GM04503 (cell line): ENCODE data around the gene STK32B.
"Not testable (repeated sequence)": the region's sequence is repeated elsewhere in the genome, so short reads cannot be mapped to it uniquely, and the experiment has no call there.

Experiments used
- DNase-seq: peaks from one replicate; pipeline ENCODE4 v3.0.0-alpha.2; 2012; ENCODE audit warnings: low read depth

Gene STK32B

DNA sequence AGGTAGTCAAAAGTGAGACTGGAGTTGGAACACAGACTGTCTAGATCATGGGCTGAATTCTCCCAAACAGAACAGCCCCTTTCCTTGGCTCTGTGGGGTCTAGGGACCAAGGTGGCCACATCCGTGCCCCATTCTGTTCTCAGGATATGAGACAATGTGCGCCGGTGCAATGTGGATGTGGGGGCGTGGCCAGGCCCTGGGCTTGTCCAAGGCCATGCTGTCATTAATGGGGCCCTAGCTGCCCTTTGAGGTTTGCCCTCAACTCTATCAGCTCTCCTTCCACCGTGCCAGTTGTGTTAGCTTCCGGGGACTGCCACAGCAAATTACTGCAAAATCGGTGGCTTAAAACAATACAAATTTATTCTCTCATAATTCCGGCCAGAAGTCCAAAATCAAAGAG lies 344.5 kb downstream of the STK32B start:
- no peak for DNase-seq

DNA sequence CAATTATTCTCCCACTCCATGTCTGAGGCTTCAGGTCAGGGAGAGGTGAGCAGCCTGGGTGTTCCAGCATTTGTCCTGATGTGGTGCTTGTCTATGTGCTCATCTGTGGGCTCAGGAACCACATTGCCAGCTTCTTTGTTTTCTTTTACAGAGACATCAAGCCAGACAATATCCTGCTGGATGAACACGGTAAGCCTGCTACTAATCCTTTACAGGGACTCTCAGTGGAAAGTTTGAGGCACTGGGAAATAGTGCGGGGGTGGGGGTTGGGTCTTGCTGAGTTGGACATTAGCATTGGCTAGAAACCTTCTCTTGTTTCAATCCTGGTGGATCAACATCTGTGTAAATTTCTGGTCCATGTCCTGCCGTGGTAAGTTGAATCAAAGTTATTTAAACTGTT lies 346.8 kb downstream of the STK32B start:
- no peak for DNase-seq

DNA sequence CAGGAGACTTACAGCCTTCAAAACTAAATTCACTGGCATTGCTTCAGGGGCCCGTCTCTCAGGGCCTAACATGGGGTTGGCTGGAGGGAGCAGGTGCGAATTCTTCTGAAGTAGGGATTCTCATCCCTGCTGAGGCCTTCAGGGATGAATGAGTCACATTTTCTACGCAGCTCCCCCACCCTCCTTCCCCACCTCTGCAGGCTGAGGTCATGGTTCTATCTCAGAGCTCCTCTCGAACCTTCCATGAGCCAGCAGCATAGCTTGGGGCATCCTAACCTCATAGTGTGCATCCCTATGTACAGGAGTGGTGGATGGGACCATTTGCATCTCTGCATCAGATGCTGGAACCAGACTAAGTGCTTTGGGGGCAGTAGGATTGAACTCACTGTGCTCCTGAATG lies 347.8 kb downstream of the STK32B start:
- no peak for DNase-seq

DNA sequence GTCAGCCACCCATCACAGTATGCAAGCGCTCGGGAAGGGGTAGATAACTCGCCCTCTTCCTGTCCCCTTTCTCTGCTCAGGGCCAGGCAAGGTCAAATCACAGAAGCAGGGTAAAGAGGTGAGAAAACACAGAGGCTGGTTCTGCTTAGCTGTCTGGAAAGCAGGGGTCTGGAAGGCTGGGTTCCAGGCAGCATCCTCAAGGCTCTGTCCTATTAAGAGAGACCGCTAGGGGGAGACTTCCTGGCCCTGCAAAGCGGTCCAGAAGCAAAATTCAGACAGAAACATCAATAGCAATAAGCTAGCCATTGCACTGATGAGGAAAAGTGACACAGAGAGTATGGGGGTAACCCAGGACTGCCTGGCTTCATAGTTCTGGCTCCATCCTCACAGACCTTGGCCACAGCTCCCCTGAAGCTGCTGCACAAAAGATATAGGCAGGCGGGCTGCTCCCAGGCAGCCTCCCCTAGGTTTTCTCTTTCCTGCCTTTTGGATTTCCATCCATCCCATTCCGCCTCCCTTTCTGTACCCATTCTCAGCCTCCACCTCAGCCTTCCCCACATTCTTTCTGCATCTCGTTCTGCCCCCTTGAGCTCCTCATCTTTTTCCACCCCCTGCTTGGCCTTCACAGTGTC lies 348.6 kb downstream of the STK32B start:
- DNase-seq, result no peak

GRCh38 chr4:5403746-5404497 lies 352.6 kb downstream of the STK32B start:
- no peak for DNase-seq

DNA sequence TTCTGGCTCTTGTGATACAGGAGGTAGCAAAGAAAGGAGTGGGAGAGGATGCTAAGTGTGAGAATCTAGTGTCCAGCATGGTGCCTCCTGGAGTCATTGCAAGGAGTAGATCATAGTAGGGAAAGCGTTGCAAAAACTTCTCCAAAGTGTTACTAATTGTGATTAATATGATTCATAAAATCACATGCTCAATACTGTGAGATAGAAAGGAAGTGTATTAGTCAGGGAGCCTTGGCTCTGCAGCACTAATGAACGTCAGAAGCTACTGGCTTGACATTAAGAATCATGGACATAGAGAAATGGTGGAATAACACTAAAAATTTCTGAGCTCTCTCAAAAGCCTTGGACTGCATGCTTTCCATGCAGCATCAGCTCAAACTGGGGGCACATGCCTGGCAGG lies 358.0 kb downstream of the STK32B start:
- no peak for DNase-seq

GRCh38 chr4:5409972-5410618 lies 358.8 kb downstream of the STK32B start:
- no peak for DNase-seq

- DNase-seq, result no peak
Measured at GRCh38 chr4:5412296-5412695, 361.0 kb downstream of the STK32B start.

DNA sequence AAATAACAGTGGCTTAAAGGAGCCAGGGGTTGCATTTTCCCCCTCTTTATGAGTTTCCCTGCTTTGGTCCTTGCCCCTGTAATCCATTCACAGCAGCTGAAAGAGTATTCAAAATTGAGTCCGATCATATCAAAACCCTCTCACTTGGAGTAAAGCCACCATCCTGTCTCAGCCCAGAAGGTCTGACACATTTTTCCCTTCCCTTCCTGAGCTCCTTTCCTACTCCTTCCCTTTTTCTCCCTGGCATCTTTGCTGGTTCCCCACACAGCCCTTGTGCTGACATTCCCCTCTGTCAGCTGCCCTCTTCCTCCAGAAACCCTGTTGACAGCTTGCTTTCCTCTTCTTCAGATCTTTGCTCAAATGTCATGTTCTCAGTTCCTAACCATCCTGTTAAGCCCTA lies 361.5 kb downstream of the STK32B start:
- no peak for DNase-seq

- no peak for DNase-seq
Measured at GRCh38 chr4:5416637-5417036, 365.4 kb downstream of the STK32B start.

DNA sequence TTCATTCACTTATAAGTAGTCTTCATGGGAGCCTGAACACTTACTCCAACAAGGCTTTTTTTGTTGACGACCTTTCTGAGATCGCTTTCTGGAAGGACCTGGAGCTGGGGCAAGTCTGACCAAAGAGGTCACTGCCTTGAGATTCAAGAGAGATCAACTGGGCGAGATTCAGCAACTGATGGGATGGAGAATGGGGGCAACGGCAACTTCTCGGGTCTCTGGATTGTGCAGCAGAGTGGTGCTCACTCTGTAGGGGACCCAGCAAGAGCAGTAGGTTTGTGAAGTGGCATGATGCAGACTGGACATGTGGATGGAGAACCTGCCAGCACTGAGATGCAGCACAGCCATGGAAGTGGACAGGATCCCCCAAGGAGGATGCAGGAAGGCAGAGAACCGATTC lies 369.0 kb downstream of the STK32B start:
- no peak for DNase-seq

DNA sequence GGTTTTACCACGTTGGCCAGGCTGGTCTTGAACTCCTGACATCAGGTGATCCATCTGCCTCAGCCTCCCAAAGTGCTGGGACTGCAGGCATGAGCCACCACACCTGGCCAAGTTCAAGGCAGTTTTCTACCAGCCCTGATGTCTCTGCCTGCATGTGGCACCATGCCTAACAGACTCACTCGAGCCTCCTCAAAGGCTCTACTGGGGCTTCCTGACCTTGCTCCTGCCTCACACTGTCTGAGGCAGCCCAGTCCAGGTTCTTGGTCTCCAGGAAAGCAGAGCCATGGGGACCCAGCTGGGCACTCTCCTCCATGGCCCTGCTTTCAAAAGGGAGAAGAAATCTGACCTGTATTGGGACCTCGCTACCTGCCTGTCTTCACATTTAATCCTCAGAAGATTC lies 370.1 kb downstream of the STK32B start:
- no peak for DNase-seq

DNA sequence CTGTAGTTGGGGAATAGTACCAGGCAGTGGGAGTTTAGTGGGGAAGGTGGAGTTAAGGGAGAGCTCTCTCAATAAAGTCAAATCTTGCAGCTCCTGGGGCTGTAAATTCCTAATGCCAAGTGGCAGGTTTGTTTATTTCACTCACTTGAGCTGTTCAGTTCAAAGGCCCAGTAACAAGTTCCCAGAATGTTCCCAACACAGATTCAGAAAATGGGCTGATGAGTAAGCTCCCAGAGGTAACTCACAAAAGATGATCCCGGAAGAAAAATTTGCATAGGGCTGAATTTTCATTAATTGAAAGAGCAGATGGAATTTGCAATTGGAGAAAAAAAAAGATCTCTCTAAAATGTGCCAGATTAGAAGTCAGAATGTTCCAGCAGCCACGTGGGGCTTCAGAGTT lies 370.9 kb downstream of the STK32B start:
- DNase-seq, result no peak

GRCh38 chr4:5423670-5424069 lies 372.4 kb downstream of the STK32B start:
- DNase-seq, result no peak

DNA sequence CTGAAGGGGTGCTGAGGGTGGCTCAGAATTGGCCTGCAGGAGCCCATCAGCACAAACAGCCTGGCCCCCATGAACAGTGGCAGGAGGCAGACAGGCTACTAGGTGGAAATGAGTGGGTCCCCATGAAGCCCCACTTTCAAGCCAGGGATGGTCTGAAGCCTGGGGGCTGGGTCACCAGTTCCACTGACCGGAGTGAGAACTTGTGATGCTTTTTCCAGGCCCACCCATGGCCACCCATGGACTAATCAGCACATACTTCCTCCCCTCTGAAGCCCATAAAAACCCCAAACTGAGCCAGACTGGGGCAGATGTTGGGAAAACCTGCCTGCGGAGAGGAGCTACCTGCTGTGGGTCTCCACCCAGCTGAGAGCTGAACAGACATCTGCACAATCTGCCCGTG lies 372.9 kb downstream of the STK32B start:
- DNase-seq, result no peak

GRCh38 chr4:5424901-5425300 lies 373.6 kb downstream of the STK32B start:
- no peak for DNase-seq

GRCh38 chr4:5429747-5430146 lies 378.5 kb downstream of the STK32B start:
- DNase-seq, result no peak

DNA sequence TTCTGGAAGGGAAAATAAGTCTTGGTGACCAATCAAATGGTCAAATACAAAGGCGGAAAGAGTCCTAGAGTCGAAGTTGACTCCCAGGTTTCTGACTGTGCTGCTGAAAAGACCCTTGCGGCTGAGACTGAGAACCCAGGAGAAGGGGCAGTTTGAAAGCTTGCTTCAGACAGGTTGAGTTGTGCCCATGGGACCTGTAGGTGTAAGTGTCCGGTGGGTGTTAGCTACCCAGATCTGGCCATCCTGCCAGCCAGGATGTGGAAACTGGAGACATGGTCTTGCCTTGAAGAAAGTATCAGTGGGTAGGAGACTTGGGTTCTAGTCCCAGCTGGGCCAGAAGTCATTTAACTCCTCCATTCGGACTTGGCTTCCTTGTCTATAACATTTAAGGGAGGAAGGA lies 381.9 kb downstream of the STK32B start:
- no peak for DNase-seq

GRCh38 chr4:5435201-5435600 lies 383.9 kb downstream of the STK32B start:
- DNase-seq, result no peak

GRCh38 chr4:5435823-5436222 lies 384.5 kb downstream of the STK32B start:
- DNase-seq, result no peak

- DNase-seq, result not testable (repeated sequence)
Measured at GRCh38 chr4:5443976-5444802, 392.9 kb downstream of the STK32B start.

GRCh38 chr4:5444918-5445517 lies 393.7 kb downstream of the STK32B start:
- no peak for DNase-seq
